Articular chondrocyte of knee joint (primary cell): Measurements from ENCODE around the gene ANKS4B. TPM values are rescaled to one million over a fixed set of nuclear protein-coding genes. Genes with fewer than 3 reads are reported as not detected.

Experiments
- total RNA-seq: library from RNA; depleted of rRNA; stranded (reverse); fragments of >200 nt; gene quantifications from 2 replicates; pipeline ENCODE4 v1.2.3, GENCODE V29; 2012

ANKS4B gene
- total RNA-seq = not detected in 2 replicates

GRCh38 chr16:21233521-21234150 lies at the start of gene ANKS4B:
Gene ANKS4B, plus strand, starts transcription at chr16:21233699. Its CDS starts 39 bp downstream, at chr16:21233738.

GRCh38 chr16:21211486-21211885 lies 22.0 kb upstream of the ANKS4B start, which contains the start of gene ZP2:
Gene ZP2, minus strand, starts transcription at chr16:21211574. Its CDS starts 27 bp downstream, at chr16:21211547.

GRCh38 chr16:21277927-21278706 lies 44.6 kb downstream of the ANKS4B start, which contains the start of gene CRYM:
Gene CRYM, minus strand, starts transcription at chr16:21278290. Its CDS starts 39 bp downstream, at chr16:21278251.

Other genes with a start within 250 kb of the ANKS4B start
- under 0.01 TPM in 2 replicates for gene DNAH3, start 82.9 kb upstream of the ANKS4B start, total RNA-seq
- 51.7 and 63.3 TPM in 2 replicates for gene LDAF1, start 75.0 kb upstream of the ANKS4B start, total RNA-seq
- gene ZP2, start 22.1 kb upstream of the ANKS4B start, total RNA-seq = not detected in 2 replicates
- 0.11 and 0.39 TPM in 2 replicates for gene CRYM, start 44.6 kb downstream of the ANKS4B start, total RNA-seq